ENCODE measurements around the gene RABEP1. TPM values are rescaled to one million over a fixed set of nuclear protein-coding genes. Genes with fewer than 3 reads are reported as not detected.

RABEP1 gene
- total and polyA plus RNA-seq, 9 of the 15 experiments (the other 6 are each of a cell fraction or from before 2014, with no cell fraction given): 8.2 to 38.9 (median 30.3) TPM

DNA sequence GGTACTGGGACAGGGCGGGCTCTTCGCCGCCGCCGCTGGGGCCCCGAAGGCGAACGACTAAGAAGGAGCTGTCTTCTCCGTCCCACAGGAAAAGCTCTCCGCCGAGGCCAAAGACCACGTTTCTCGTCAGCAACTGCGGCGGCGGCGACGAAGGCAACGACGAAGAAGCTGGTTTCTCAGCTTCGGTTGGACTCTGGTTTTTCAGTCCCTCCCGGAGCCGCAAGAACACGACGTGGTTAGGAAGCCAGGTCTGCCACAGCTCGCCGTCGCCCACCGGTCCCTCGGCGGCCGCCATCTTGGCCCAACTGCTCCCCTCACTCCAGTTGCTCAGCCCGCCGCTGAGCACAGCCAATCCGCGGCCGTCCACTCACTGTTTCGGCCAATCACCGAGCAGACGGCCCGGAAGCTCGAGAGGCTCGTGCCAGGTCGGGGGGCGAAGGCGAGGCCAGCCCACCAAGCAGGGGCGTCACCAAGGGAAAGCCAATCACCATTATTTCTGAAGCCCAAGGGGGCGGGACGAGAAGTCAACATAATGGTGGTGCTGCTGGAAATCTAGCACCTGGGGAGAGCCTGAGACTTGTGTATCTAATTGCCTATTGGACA is 137.4 kb downstream of the RABEP1 start, which contains the start of gene NUP88 (continued):
- no peak for TF ChIP-seq BCLAF1 (IDR thresholded peaks at IDR 0.05; ENCODE audit: borderline replicate concordance in 1 of 2, control insufficient read depth in 1 of 2, low read depth in 2 of 2, low read length in 1 of 2)
- TF ChIP-seq SIN3A (IDR thresholded peaks at IDR 0.05; ENCODE audit: borderline replicate concordance in 2 of 2, control insufficient read depth in 1 of 2, low read depth in 2 of 2, low read length in 2 of 2): peak; percentile 53 to 78; a peak in 2 of 4 replicates
- no peak for TF ChIP-seq NR4A1 (CRISPR knock-in tag; IDR thresholded peaks at IDR 0.05)
- no peak for TF ChIP-seq NR4A1 (tag; IDR thresholded peaks at IDR 0.05)
- peak; percentile 73 for TF ChIP-seq MBD2 (IDR thresholded peaks at IDR 0.05; ENCODE audit: borderline replicate concordance, low read depth)
- no peak for TF ChIP-seq SMAD2 (IDR thresholded peaks at IDR 0.05; ENCODE audit: low read depth, low read length)
- no peak for TF ChIP-seq MXD1 (CRISPR knock-in tag; IDR thresholded peaks at IDR 0.05; ENCODE audit: borderline replicate concordance, poor library complexity, severe bottlenecking)
- TF ChIP-seq SREBF1 (IDR thresholded peaks at IDR 0.05; ENCODE audit: borderline replicate concordance, low read depth, low read length): no peak
- no peak for TF ChIP-seq EZH2 (IDR thresholded peaks at IDR 0.05; ENCODE audit: borderline replicate concordance, low read depth, low read length)
- TF ChIP-seq, protein P1, sequence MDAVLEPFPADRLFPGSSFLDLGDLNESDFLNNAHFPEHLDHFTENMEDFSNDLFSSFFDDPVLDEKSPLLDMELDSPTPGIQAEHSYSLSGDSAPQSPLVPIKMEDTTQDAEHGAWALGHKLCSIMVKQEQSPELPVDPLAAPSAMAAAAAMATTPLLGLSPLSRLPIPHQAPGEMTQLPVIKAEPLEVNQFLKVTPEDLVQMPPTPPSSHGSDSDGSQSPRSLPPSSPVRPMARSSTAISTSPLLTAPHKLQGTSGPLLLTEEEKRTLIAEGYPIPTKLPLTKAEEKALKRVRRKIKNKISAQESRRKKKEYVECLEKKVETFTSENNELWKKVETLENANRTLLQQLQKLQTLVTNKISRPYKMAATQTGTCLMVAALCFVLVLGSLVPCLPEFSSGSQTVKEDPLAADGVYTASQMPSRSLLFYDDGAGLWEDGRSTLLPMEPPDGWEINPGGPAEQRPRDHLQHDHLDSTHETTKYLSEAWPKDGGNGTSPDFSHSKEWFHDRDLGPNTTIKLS (IDR thresholded peaks at IDR 0.05; ENCODE audit: borderline replicate concordance, low read depth): no peak; the same call in 1 of the 2 replicates
- no peak for TF ChIP-seq ATF1 (CRISPR knock-in tag; IDR thresholded peaks at IDR 0.05)
- TF ChIP-seq ATF1 (tag; IDR thresholded peaks at IDR 0.05): peak; percentile 81
- TF ChIP-seq ZZZ3 (IDR thresholded peaks at IDR 0.05): no peak
- TF ChIP-seq HBP1 (CRISPR knock-in tag; IDR thresholded peaks at IDR 0.05): no peak
- no peak for TF ChIP-seq SLC30A9 (CRISPR knock-in tag; IDR thresholded peaks at IDR 0.05)
- TF ChIP-seq RBM14 (IDR thresholded peaks at IDR 0.05; ENCODE audit: borderline replicate concordance, insufficient read depth, low read depth, low read length): no peak
- TF ChIP-seq DNMT1 (IDR thresholded peaks at IDR 0.05): no peak
- peak; percentile 92 for TF ChIP-seq SUPT5H (IDR thresholded peaks at IDR 0.05)
- TF ChIP-seq, protein P2, sequence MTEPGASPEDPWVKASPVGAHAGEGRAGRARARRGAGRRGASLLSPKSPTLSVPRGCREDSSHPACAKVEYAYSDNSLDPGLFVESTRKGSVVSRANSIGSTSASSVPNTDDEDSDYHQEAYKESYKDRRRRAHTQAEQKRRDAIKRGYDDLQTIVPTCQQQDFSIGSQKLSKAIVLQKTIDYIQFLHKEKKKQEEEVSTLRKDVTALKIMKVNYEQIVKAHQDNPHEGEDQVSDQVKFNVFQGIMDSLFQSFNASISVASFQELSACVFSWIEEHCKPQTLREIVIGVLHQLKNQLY (CRISPR knock-in tag; conservative IDR thresholded peaks at IDR 0.05): no peak
- TF ChIP-seq MYNN (IDR thresholded peaks at IDR 0.05): no peak
- no peak for TF ChIP-seq MYNN (CRISPR knock-in tag; IDR thresholded peaks at IDR 0.05)
- no peak for TF ChIP-seq ZNF76 (CRISPR knock-in tag; IDR thresholded peaks at IDR 0.05; ENCODE audit: borderline replicate concordance)

All from K562 (cell line).